Measurements from ENCODE around the gene SYNDIG1.

The SYNDIG1 gene

DNA sequence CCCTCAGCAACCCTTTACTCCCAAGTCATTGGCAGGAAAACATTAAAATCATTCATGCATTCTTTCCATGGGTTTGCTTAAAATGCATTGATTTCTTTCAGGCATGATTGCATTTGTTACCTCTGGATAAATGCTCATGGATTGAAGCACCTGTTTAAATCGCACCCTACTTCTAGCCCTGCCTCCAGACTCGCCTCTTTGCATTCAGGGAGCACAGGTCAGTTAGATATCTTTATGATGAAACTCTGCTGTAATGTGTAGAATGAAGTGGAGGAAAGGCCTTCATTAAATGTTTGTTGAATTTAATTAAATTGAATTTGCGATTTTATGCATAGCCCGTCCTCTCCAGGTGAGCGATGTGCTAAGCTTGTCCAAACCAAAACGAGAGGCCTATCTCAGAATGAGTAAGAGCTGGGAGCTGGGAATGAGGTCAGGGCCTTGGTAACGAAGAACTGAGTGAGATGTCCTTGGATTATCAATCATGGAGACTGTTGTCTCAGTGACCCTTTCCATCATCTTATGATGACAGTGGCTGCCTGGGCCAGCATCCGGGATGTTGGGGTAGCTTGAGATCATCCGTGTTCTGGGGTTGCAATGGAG lies 210.1 kb downstream of the SYNDIG1 start:
- no peak for DNase-seq

DNA sequence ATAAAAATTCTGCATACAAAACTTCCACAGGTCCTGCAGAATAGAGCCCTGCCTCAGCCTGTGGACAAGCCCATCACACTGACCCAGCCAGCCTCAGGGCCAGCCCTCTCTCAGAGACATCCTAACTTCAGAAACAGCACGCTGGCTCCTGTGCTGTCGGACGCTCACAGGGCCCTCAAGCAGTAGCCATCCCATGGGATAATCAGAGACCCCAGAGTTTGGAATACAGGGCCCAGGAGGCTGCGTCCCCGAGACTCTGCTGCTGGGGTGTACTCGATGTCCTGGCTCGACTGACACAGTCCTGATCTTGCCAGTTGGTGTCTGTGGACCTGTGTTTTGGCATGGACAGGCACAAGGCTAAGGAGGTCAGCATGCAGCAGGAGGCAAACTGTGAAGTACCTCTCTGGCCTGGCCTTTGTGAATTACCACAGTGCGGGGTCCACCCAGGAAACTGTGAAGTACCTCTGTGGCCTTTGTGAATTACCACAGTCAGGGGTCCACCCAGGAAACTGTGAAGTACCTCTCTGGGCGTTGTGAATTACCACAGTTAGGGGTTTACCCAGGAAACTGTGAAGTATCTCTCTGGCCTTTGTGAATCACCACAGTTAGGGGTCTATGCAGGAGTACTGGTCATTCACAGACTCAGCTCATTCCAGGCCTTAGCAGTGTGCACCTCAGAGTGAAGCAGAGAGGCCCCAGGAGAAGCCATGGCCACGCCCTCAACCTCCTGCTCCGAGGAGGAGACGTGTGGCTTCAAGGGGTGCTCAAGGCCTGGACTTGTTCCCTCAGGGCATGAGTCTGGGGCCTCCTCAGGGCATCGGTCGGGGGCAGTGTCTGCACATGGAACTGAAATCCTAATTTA lies 212.4 kb downstream of the SYNDIG1 start:
- DNase-seq = no peak

DNA sequence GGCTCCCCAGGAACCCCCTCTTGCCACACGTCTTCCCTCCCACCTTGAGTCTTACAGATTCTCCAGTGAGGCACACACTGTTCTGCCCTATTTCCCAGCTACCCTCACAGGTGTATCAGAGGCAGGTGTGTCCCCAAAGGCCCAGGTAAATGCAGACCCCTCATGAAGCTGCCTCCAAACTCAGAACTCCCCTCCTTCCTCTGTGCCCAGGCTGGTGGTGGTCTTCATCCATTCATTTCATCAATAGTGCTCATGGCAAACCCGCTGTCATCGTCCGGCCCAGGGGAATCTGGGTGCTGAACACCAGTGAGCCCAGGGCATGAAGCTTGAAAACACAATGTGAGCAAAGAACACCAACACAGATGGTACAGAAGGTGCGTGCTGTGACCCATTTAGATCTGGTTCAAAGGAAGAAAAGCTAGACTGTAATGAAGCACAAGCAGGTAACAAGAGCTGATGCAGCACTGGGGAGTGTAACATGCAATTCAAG lies 213.1 kb downstream of the SYNDIG1 start:
- no peak for DNase-seq

DNA sequence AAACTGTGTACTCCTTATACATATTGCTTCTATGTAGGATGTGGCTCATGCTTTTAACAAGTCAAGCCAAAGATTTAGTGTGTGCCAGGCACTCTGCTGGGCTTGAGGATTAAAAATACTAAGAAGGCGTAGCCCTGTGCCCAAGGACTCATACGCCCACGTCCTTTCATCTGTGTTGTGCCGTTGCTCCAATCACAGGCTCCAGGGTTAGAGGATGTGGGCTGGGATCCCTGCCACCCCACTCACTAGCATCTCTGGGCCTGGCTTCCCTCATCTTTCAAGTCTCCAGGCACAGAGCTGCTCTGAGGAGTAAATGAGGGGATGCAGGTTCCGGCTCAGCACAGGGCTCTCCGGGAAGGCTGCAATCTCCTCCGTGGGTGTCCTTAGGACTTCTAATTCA lies 214.2 kb downstream of the SYNDIG1 start:
- DNase-seq = no peak

DNA sequence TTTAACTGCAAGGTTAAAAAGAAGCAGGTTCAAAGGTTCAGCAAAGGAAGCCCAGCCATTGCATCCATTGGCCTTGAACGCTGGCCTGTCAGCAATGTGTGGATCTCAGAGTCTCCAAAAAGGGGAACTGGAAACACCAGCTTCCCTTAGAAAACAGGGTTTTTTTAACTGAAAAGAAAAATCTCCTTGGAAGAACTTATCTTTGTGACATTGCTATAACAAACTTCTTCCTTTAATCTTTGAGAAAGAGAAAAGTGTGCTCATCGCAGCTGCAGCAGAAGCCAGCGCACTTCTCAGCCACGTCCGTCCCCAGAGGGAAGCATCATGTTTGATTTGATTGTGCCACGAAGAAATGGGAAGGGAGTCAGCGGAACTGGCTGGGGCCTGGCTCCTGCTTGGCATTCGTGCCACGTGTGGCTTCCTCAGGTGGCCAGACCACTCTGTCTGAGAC lies 215.0 kb downstream of the SYNDIG1 start:
- no peak for DNase-seq

DNA sequence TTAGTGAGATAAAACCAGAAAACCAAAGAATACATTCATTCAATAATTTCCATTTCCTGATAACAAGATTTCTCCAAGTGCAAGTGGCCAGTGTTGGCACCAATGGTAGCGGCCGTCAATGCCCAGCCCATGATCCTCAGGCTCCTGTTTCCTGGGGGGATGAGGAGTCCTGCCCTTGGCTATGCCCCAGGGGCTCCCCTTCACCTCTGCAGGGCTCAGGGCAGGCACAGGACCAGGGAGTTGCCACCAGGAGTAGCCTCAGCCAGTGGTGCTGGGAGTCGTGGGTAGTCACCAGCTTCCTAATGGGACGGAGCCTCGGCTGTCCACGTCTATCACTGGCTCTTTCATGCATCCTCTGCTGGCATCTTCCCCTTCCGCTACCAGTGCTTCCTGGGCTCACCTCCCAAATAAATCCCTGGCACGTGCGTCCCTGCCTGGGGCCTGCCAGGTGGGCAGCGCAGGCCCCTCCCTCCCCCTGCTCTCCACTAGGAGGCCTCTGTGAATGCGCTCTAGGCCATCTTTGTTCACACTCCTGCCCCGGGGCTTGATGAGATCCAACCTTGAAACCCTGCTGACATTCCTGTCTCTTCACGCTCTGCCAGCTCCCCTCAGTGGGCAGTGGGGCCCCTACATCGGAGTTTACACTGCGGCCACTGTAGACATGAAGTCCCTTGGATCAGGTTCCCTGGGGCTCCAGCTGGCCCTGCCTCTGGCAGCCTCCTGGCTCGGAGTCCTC lies 215.7 kb downstream of the SYNDIG1 start:
- DNase-seq = no peak

DNA sequence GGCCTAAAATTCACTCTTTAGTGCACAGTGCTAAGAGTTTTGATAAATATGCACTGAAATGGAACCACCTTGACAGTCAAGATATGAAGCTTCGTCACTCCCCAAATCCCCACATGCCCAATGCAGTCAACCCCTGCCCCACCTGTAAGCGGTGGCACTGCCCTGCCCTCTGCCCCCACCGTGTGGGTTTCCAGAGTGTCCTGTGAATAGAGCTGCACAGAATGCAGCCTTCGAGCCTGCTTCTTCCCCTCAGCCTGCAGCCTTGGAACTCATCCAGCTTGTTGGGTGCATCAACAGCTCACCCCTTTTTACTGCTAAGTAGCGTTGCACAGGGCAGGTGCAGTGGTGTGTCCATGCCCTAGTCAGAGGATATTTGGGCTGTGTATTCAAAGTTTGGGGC lies 216.3 kb downstream of the SYNDIG1 start:
- no peak for DNase-seq

DNA sequence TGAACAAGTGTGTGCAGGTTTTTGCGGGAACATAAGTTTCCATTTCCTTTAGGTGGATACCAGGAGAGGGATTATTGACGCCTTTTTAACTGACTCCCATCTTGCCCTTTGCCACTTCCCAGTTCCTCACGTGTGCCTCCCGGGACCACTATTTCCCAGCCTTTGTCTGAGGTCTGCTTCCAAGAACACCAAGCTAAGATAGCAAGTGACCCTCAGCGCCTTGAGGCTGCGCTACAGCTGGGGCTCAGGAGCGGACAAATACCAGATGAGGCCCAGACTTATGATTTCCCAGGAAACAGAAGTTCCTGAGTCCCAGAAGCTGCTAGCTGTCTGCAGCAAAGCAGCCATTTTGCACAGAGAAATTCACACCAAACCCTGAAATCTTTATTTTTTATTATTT lies 216.7 kb downstream of the SYNDIG1 start:
- DNase-seq = no peak

DNA sequence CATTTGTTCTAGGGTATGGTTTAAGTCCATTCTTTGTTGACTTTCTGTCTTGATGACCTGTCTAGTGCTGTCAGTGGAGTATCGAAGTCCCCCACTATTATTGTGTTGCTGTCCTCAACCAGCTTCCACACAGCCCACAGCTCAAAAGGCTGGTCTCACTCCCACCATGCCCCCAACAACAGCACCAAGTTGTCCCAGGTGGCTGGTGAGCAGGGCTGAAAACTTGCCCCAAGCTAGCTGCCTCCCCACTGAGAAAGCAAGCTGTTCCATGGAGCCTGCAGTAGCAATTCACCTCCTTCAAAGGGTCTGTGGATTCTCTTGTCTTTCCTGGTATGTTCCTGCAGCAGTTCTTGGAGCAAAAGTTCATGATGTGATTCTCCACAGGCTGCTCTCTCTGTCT lies 221.0 kb downstream of the SYNDIG1 start:
- no peak for DNase-seq

DNA sequence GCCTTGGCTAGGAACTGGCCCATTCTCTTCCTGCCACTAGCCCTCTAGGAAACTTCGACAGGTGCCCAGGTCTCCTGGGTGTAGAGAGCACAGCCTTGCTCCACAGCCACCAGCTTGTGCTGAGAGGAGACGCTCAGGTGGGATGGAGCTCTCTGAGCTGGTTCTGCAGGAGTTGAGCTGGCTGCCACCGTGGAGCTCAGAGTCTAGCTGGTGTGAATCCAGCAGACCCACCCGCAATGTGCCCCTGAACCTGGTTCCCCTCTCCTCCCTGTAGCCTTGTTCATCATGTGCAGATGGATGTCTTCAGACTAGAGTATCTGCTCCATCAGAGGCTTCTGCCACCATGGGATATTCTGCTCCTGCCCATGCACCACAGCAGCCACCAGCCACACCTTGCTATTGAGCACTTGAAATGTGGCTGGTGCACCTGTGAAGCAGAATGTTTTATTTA lies 222.5 kb downstream of the SYNDIG1 start:
- DNase-seq = no peak

DNA sequence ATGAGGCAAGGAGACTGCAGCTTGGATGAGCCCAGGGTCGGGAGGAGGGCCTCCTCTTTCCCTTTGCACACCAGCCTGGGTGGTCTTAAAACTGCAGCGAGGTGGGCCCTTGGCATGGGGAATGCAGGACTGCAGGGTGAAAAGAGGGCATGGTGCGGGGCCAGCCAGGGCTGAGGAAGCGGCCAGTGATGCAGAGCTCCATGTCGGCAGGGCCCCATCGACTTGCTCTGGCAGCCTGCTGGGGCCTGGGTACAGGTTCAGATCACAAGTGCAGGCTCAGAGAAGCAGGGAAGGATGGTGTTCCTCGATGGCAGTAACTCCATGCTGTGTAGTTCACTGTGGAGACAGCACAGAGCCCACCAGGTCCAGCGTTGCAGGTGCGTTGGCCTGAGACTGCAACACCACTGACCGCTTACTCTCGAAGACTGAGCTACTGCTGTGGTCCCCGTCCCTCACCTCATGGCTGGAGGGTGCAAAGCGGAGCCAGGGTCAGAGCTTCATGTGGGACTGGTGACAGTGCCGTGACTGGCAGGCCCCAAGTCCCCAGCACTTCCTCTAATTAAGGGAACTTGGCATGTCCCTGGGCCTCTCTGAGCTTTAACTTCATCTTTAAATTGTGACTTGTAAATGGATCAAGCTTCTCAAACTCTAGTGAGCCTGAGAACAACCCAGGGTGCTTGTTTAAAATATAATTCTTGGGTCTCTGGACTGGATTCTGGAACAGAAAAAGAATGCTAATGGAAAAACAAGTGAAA lies 223.2 kb downstream of the SYNDIG1 start:
- no peak for DNase-seq

DNA sequence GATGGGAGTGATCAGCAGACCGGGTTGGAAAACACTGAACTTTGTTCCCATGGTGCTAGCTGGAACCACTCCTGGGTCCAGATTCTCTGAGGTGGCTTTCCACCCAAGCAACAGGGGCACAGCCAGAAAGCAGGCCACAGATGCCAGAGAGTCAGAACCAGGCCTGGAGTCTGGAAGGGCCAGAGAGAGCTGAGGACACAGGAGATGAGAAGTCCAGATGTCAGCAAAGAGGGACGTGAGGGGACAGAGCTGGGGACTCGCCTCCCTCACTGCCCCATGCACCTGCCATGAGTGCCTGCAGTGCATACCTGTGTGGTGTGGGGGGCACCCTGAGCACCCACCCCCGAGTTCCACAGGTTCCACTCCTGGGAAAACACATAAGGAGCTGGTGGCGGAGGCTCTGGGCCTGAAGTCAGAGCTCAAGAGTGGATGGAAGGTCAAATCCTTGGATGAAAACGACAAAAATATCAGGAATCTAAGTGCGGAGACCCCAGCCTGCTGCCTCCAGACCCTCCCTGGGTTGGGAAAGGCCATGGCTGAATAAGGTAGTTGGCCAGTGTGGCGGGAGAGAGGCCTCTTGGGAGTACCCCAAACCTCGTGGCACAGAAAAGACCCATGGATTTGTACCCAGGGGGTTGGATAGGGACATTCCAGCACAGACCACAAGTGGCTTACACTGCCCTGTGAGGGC lies 224.2 kb downstream of the SYNDIG1 start:
- no peak for DNase-seq

DNA sequence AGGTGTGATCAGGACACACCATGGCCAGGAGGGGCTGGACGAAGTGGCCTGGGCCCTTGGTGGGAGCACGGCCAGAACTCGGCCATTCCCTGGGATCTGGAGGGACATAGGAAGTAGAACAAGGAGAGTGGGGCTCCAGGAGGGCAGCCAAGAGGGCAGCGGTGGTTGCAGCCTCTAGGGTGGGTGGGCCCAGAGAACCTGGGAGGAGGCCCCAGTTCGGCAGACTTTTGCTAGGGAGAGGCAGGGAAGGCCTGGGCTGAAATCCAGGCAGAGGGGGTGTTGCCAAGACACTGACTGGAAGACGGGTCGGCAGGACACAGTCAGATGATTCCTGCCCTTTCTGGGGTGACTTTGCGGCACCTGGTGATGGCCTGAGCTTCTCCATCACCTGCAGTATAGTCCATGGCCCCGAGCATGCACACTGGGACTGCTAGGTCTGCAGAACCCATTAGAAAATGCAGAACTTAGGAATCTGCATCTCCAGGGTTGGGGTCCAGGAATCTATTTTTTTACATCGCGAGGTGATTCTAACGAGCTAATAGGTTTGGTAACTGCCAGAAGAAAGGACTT lies 224.8 kb downstream of the SYNDIG1 start:
- DNase-seq = no peak

DNA sequence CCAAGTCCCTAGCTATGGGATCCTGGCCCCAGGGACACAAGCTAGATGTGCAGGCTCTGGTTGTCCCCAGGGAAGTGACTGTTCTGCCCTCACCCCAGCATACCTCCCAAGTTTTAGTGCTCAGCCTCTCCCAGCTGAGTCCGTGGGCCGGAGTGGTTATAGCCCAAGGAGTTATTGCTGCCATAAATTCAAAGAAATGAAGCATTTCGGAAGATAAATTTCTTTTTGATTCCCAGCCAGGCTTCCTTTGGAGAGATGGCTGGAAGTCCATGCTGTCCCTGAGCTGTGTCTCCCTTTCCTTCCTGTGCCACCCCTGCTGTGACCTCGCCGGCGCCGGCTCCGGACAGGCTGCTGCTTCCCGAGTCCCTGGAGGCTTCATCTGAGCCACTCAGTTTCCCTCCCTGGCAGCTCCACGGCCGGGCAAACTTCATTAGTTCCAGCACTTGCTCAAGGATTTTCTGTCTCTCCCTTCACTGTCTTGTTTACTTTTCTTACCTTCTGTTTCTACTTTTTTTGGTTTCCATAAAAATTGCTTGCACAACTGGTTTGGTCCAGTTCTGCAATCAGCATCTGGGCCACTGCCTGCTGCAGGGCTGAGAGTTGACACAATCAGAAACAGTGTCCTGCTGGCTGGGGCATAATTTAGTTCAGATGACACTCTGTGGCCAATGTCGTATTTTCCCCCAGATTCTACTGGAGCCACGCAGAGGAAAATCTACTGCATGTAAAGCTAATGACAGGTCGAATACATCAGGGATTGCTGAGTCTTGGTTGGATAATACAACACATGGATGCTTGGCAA lies 225.5 kb downstream of the SYNDIG1 start:
- no peak for DNase-seq

DNA sequence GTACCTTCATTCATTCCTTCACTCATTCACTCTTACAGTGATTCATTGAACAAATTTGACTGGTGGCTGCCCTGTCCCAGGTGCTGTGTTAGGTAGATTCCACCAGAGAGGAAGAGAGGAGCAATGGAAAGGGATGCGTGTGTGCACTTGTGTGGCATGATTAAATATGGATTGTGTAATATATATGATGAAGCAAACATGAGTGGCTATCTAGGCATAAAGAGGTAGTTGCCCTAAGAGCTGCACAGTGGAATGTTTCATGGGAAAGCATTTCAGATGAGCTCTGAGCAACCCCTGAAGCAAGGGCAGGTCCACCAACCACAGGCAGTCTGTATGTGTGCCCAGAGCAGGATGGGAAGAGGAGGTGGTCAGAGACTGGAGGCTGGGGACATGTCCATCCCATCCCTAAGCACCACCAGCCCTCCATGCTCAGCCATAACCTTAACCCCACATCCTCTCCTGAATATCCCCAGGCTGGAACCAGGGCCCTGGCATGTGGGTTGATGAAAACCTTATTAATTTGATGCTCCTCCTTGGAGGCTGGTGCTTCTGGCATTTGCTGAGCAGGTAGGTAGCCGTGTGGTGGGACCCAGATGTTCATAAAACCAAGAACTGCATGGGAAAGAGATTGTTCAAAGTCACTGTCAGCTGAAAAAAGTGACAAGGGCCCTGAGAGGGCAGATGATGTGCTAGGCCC lies 226.2 kb downstream of the SYNDIG1 start:
- no peak for DNase-seq

DNA sequence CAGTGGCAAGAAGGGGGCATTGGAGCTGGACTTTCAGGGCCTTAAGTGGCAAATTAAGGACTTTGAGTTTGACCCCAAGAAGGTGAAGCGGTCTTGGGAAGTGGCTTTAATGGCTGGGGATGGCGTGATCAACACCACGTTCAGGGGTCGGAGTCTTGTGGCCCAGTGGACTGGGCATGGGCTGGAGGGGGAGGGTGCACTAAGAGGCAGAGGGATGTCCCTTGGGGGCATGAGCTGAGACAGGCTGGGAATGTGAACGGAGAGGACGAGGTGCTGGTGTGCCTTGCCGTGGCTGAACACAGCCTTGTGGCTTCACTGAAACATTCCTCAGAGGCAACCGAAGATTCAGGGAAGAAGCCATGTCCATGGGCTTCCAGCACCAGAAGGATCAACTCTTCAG lies 227.0 kb downstream of the SYNDIG1 start:
- DNase-seq = no peak

DNA sequence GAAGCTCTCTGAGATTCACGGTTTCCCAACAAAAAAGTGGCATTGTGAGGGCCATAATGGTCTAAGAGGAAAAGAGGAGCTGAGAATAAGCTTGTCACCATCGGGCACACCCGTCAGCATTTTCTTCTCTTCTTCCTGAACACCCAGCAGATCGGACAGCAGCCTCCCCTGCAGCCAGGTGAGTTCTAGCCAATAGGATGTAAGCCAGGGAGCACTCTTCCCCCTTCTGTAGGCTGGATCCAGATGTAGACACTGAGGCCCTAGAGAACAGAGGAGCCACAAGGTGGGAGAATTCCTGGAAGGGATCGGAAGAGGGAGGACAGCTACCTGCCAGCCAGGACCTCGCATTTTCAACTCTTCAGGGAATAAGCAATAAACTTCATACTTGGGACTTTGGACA lies 228.0 kb downstream of the SYNDIG1 start:
- DNase-seq = no peak

DNA sequence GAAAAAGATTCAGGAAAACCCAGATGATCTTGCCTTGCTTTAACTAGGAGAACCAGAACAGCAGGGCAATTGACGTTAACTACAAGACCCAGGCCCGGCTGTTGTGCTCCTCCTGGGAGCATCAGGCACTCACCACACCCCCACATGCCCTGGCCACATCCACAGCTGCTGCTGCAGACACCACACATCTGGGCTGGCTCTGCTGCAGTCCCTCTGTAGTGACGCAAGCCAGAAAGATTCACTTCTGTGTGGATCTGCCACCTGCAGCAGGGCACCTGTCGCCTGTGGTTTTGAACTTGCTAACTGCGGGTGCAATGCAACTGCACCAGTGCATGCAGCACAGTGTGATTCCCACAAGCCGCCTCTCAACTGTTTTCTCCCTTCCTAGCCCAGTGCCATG lies 228.8 kb downstream of the SYNDIG1 start:
- no peak for DNase-seq

DNA sequence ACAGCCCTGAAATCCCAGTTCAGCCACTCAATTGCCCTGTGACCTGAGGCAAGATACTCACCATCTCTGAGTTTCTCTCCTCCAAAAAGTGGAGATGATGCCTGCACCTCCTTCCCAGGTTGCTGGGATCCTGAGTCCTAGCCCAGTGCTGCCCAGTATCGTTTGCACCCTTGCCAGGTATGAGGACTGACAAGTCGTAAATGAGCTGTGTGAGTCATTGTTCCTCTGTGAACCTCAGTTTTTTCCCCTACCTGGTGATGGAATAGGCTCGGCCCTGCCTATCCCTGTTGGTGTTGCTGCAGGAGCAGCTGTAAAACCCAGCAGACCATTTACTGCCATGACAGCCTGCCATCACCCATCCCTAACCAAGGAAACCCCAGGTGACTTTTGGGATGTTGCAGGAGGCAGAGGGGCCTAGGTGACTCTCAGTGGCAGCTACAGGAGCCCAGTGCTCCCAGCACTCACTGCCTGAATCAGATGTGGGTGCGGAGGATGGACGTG lies 229.3 kb downstream of the SYNDIG1 start:
- no peak for DNase-seq

Measured in activated gamma-delta T cell treated with Interleukin-2 at 50 U/mL for 16 hours (primary cell).